CD4-positive, alpha-beta T cell treated with Interleukin-6 for 4 hours (primary cell): ENCODE data around the gene DAB2IP.

Source experiments
- DNase-seq: peaks from one replicate; pipeline ENCODE4 v3.0.0-alpha.2; 2020; ENCODE audit warnings: mixed read lengths

The DAB2IP gene

GRCh38 chr9:121686930-121687541, 35.6 kb downstream of the DAB2IP start:
- peak; percentile 26 for DNase-seq

- DNase-seq = no peak
Measured at GRCh38 chr9:121688146-121688680, 36.8 kb downstream of the DAB2IP start.

DNA sequence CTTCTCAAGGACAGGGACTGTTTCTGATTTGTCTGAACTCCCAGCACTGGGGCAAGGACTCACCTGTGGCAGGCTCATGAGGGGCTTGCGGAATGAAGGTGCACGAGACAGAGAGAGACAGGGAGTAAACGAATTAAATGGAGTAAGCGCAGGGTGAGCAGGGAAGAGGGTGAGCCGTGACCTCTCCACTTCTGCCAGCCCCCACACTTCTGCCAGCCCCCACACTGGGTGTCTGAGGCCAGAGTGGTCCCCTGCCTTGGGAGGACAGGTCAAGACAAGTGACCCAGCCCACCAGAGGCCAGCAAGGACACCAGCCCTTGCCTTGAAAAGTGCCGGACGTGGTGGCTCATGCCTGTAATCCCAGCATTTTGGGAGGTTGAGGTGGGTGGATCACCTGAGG, 37.2 kb downstream of the DAB2IP start:
- no peak for DNase-seq

DNA sequence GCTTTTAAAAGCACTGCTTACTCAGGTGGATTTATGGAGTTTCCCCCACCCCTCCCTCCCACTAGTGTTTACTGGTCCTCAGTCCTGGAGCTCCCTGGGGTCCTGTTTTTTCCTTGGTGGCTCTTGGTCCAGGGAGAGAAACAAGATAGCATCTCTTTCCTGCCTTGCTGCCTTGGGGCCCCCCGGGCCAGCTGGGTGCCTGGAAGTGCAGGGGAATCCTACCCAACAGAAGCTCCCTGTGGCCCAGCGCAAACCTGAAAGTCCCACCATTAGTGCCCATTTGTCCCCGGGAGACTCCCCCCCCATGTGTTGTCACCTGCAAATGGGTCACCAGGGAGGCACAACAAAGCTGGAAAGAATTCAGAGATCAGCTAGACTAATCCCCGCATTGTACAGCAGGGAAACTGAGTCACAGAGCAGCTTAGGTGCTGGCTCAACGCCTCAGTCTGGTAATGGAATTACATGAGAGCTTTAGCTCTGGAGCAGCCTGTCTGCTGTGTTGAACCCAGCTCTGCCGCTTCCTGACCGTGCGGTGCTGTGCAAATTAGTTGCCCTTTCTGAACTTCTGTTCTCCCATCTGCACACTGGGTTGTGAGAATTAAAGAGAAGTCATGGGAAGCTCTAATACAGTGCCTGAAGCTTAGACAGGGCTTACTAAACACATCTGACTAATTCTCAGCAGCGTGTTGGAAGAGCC, 38.2 kb downstream of the DAB2IP start:
- no peak for DNase-seq

DNA sequence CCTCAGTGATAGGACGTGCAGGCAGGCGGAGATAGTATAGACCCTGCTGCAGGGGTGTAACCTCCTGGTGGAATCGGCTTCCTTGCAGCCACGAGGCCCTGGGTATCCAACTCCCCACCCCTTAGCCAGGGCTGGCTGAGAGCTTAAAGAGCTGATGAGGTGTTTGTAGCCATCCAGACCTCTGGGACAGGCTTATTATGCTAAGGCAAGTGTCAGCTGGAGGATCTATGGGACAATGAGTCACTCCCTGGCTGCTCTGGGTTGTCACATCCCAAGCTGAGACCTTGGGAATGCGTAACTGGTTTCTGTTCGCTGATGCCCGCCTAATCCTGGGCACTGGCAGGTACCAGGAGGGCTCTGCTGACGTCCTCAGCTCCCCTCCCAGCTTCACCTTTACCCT, 38.9 kb downstream of the DAB2IP start:
- DNase-seq = no peak

GRCh38 chr9:121690766-121691165, 39.3 kb downstream of the DAB2IP start:
- no peak for DNase-seq

DNA sequence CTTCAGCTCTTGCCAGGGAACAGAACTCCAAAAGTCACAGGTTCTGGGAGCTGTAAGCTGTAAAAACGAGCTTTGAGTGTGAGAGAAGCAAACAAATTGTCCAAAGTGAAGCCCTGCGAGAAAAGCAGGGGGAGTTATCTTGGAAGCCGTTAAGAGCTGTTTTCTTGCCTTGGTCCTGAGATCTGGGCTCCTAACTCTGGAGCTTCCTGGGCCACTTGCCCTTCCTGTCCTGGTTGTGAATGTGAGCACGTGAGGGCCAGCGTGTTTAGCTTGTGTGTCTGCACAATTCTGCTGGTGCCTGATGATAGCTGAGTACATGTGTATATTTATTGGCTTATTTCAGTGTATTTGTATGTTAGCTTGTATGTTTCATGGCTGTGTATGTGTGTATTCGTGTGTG, 40.5 kb downstream of the DAB2IP start:
- DNase-seq = no peak

DNA sequence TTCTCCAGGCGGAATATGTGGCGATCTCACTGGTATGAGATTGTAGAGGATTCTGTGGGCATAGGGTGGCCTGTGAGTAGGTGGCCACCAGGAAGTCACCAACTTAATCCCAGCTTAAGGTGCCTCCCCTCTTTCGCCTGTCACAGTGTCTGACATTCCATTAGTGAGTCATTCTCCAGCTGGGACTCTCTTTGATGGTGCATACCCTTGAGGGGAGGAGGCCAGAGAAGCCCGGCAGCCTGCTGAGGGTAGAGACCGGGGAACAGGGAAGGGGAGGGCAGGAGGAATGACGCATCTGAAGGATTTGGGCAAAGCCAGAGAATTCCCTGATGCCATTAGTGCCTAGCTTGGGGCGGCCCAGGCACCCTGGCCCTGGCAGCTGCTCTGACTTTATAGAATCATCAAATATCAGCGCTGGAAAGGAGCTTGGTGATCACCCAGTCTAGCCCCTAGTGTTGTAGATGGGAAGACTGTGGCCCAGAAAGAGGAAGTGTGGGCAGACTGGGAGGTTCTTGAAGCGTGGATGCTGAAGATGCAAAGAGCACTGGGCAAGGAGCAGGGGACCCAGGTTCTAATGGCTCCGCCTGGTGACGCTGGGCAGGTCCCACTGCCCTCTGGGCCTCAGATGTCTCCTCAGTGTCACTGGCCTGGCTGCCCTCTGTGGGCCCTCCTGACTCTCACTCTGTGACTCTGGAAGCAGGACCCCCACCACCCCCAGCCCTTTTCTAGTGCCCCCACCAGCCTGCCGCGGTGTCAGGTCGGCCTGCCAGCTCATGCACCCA, 41.4 kb downstream of the DAB2IP start:
- DNase-seq = no peak

DNA sequence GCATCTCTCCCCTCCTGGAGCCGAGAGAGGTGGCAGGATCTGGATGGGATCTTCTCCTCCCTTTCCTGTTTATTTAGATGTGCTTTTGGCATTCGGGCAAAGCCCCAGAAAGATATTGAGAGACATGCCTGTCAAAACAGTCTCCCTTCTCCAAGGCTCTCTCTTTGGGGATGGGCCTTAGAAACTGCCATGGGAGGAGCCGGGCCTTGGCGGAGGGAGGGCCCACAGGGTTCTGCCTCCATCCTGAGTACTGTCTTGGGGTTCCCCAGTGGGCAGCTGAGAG, 41.9 kb downstream of the DAB2IP start:
- no peak for DNase-seq

DNA sequence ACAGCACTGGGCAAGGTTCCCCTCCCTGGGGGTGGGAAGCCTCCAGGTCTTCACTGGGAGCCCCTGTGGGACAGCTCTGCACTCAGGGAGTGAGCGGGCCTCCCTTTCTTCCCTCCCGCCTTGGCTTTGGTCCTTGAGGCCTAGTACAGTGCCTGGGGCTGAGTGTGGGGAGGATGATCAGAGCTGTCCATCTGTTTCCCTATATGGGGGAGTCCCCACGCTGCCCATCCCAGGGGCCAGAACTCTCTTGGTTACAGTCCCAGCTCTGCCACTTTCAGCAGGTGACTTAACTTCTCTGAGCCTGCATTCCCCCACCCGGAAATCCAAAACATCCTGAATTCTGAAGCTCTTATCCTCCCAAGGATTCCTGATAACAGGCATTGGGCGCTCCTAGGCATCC, 42.6 kb downstream of the DAB2IP start:
- DNase-seq = no peak

GRCh38 chr9:121694600-121694999, 43.2 kb downstream of the DAB2IP start:
- no peak for DNase-seq

GRCh38 chr9:121696930-121697329, 45.5 kb downstream of the DAB2IP start:
- no peak for DNase-seq

GRCh38 chr9:121698627-121699570, 47.5 kb downstream of the DAB2IP start:
- DNase-seq = peak; percentile 39

GRCh38 chr9:121699571-121700164, 48.2 kb downstream of the DAB2IP start:
- no peak for DNase-seq

DNA sequence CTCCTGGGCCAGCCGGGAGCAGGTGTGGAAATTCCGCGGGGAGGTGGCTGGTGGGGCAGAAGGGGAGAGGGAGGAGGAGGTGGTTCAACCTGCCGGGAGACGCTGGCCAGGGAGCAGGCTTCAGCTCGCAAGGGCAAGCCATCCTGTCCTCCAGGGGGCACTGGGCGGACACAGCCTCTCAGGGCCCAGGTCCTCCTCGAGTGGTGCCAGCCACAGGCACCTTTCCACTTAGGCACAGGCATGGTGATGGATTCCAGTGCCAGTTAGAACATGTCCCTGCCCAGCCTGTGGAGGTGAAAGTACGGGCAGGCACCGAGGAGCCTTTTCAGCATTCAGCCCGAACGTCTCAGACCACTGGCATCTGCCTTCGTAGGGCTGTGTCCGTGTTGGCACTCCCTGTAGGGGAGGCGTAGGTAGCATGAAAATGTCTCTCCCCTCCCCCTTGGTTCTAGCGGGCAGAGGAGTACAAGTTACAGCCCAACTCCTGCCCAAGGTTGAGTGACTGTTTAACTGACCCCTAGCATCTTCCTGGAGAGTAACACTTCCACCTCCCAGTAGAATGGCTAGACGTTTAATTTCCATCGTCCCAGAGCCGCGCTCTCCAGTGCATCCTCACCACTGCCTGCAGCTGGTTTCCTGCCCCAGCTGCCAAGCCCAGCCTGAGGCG, 48.9 kb downstream of the DAB2IP start:
- no peak for DNase-seq

DNA sequence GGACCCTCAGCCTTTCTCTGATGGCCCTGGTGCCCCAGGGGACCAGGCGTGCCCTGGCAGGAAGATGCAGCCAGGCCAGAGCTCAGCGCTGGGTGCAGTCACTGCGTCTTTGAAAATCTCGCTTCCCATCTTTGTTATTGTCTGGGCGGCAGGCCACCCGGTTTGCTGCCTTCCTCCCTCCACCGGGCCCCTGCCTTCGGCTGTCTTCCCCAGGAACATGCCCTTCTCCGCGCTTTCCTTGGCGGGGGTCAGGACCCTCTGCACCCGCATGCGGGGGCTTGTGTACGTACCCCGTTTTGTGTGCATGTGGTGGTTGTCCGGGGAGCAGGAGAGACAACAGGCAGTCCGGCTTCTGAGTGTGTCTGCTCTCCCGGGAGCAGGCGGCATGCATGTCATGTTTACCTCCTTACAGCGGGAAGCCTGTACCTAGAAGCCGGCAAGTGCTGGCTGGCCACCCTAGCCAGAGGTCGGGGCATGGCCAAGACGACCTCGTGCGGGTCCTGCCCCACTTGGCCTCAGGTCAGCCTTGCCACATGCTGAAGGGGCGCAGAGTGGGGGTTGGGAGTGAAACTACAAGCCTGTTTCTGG, 49.5 kb downstream of the DAB2IP start:
- DNase-seq = no peak

GRCh38 chr9:121701736-121702261, 50.4 kb downstream of the DAB2IP start:
- no peak for DNase-seq

DNA sequence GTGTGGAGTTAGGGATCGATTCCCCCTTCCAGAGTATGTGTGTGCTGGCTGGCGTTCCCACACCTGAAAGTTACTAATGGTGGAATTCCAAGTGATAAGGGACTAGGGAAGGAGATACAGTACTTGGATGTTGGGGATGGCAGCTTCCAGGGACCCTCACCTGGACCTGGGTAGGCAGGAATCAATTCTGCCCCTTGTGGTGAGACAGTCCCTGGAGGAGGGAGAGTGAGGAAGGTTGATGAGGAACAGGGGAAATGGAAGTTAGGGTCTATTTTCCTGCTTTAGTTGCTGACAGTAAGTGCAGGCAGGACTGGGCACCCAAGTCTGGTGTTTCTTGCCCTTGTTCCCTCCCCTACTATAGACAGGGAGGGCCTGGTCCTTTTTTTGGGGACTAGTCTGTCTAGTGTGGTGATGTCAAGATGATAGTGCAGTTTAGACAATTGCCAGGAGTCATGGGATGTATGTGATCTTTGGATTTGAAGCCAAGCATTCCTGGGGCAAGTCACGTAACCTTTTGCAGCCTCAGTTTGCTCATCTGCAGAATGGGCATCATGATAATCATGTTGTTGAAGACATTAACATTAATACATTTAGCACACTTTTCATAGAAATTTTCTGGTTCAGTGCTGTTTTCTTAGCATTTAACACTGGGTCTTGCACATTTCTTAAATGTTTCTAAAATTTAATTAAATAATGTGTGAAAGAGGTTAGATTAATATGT, 51.7 kb downstream of the DAB2IP start:
- no peak for DNase-seq

- no peak for DNase-seq
Measured at GRCh38 chr9:121704281-121704680, 52.8 kb downstream of the DAB2IP start.

DNA sequence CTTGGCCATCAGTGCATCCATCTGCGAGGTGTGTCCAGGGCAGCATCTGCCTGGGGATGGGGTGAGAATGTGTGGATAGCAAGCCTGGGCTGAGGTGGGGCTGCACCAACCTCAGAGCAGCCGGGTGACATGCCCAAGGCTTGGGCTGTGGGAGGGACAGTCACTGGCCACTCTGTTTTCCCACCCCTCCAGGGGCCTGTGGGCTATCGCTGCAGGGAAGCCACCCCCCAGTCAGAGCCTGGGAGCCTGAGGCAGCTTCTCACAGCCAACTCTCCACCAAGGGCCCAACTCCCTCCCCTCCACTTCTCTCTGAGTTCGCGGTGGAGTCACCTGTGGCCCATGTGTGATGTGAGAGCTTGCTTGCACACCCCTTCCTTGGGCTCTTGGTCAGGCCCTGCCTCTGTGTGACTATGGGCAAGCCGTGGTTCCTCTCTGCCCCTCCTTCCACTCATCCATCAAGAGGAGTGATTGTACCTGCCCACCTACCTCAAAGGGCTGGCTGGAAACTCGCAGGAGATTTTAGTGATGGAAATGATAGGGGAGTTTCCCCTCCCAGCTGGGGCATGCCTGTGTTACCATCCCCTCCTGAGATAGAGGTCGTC, 54.8 kb downstream of the DAB2IP start:
- no peak for DNase-seq
